Transverse colon (tissue), 4 donors: ENCODE data around the gene AIF1.

Experiments used
- CTCF ChIP-seq, 5 experiments: fragments of 200-600 bp in 3 of 5; fragments of 450-650 bp in 2 of 5; sonication (generic) in 3 of 5; IDR thresholded peaks; 1 replicate in 2 of 5; 2 replicates in 3 of 5; pipeline ENCODE4 v1.5.1; 2016 to 2017; ENCODE audit warnings: antibody characterized with exemption in 5 of 5, inconsistent platforms in 3 of 5, mild to moderate bottlenecking in 2 of 5, moderate library complexity in 1 of 5
- POLR2AphosphoS5 ChIP-seq, 3 donors: sonication (generic); formaldehyde crosslinking; IDR thresholded peaks; one replicate each; pipeline ENCODE4 v1.6.1; 2016; ENCODE audit warnings: antibody characterized with exemption in 3 of 3

DNA sequence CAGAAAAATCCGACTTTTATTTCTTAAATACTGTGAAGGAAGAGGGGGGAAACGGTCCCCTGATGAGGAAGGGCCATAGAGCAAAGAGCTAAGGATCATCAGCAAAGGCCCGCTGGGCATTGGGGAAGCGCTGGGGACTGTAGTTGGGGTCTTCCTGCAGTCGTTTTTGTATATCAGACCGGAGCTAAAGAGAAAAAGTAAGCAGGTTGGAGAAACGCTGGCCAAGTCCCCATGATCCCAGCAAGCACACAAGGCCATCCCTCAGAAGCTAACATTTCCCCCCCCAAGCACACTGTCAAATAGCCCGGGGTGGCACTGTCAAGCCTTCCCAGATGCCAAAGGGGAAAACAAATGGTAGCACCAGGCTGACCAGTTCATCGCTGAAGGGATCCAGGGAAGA lies 24.0 kb downstream of the AIF1 start:
- TF ChIP-seq CTCF (IDR thresholded peaks at IDR 0.05): no peak
- TF ChIP-seq POLR2AphosphoS5 (IDR thresholded peaks at IDR 0.05): no peak
